ENCODE measurements around the gene MCIDAS.

GRCh38 chr5:55227664-55228430 lies 732 bp upstream of the MCIDAS start:
- TF ChIP-seq CTCF (IDR thresholded peaks at IDR 0.05) (no peak), POLR2A (IDR thresholded peaks at IDR 0.05) (no peak)
